Choroid plexus epithelial cell (primary cell): ENCODE measurements around the gene GLDC.

Source experiments
- DNase-seq: peaks from one replicate; pipeline ENCODE4 v3.0.0-alpha.2; 2010; ENCODE audit warnings: low read depth
- H3K4me3 ChIP-seq: 2 replicates; pipeline ENCODE4 v1.5.1; 2011; ENCODE audit warnings: low read depth, mild to moderate bottlenecking, control low read depth, low read length, moderate library complexity
- CTCF ChIP-seq: conservative IDR thresholded peaks from 2 replicates; pipeline ENCODE4 v1.5.1; 2011; ENCODE audit warnings: low read depth, mild to moderate bottlenecking, control low read depth, inconsistent platforms, low read length, moderate library complexity

GLDC gene

GRCh38 chr9:6590772-6591384, 54.7 kb downstream of the GLDC start:
- no peak for TF ChIP-seq CTCF
- no peak overlapping the region for H3K4me3 ChIP-seq
- DNase-seq = no peak

- TF ChIP-seq CTCF = no peak
- no peak overlapping the region for H3K4me3 ChIP-seq
- no peak for DNase-seq
These were observed 55.2 kb downstream of the GLDC start for GRCh38 chr9:6590334-6590733.

- H3K4me3 ChIP-seq = no peak overlapping the region
- DNase-seq = peak; percentile 65
- TF ChIP-seq CTCF = peak; percentile 45
These were observed 60.5 kb downstream of the GLDC start for GRCh38 chr9:6584881-6585597.

GRCh38 chr9:6581253-6581652, 64.3 kb downstream of the GLDC start:
- DNase-seq = no peak
- H3K4me3 ChIP-seq = no peak overlapping the region
- TF ChIP-seq CTCF = no peak

- no peak for TF ChIP-seq CTCF
- no peak for DNase-seq
- H3K4me3 ChIP-seq = no peak overlapping the region
These were observed 65.9 kb downstream of the GLDC start for GRCh38 chr9:6579613-6580012.

- no peak for TF ChIP-seq CTCF
- H3K4me3 ChIP-seq = no peak overlapping the region
- no peak for DNase-seq
These were observed 68.5 kb downstream of the GLDC start for GRCh38 chr9:6576987-6577386.
